Bronchial epithelial cell (primary cell): ENCODE measurements around the gene SLC5A1. TPM values are rescaled to one million over a fixed set of nuclear protein-coding genes. Genes with fewer than 3 reads are reported as not detected.

Source experiments
- DNase-seq: peaks from one replicate; pipeline ENCODE4 v3.0.0-alpha.2; 2010; ENCODE audit warnings: low read depth
- FAIRE-seq: peaks from 2 replicates; lab custom pipeline; 2011; peaks lifted over from hg19 to GRCh38; lab: Jason Lieb, UNC
- H3K27me3 ChIP-seq: 2 replicates; pipeline ENCODE4 v1.5.1; 2011; ENCODE audit warnings: low read length; ENCODE audit not compliant: control insufficient read depth, insufficient read depth
- H3K36me3 ChIP-seq: 2 replicates; pipeline ENCODE4 v1.5.1; 2011; ENCODE audit warnings: low read length; ENCODE audit not compliant: control insufficient read depth, insufficient read depth
- H3K4me3 ChIP-seq: 2 replicates; pipeline ENCODE4 v1.5.1; 2011; ENCODE audit warnings: mild to moderate bottlenecking, low read depth, low read length, control low read depth
- total RNA-seq: library from RNA; depleted of rRNA; stranded (reverse); fragments of >200 nt; gene quantifications from 2 replicates; pipeline ENCODE4 v1.2.1, GENCODE V29; 2014
- TF ChIP-seq, protein P1 (sequence below): IDR thresholded peaks from 2 replicates; pipeline ENCODE4 v1.5.1; 2011; ENCODE audit warnings: mild to moderate bottlenecking, moderate library complexity, low read length, control low read depth, inconsistent platforms; ENCODE audit not compliant: insufficient read depth, severe bottlenecking

The SLC5A1 gene
- total RNA-seq, 1 donor from 2014 or later, result 0.26 TPM

DNA sequence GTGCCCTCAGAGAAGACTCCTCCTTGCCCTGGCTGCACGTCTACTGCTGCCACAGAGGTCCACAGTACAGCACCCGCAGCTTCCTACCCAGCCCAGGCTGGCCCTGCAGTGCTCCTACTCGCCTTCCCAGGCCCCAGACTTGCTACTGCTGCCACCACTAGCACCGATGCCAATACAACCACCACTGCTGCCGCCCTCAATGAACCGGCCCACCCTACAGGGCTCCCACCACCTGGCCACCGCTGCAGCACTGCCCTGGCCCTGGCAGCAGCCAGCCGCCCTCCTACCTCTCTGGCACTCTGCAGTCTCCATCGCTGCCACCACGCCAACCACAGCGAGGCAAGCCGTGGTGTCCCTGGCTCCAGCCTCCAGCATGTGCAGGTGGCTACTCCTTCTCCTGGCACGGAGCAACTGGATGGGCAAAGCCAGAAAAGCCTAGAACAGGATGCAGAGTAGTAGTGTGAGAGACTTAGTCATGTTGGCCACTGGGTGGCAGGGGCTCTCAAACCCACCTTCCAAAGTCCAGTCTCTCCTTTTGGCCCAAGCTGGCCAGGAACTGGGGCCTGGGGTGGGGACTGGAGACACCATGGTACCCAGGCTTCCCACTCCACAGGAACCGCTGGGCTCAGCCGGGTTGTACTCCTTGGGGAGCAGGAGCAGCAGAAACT lies 76.6 kb downstream of the SLC5A1 start:
- no peaks in the 10 kb centered on the region for H3K36me3 ChIP-seq
- TF ChIP-seq, protein P1, sequence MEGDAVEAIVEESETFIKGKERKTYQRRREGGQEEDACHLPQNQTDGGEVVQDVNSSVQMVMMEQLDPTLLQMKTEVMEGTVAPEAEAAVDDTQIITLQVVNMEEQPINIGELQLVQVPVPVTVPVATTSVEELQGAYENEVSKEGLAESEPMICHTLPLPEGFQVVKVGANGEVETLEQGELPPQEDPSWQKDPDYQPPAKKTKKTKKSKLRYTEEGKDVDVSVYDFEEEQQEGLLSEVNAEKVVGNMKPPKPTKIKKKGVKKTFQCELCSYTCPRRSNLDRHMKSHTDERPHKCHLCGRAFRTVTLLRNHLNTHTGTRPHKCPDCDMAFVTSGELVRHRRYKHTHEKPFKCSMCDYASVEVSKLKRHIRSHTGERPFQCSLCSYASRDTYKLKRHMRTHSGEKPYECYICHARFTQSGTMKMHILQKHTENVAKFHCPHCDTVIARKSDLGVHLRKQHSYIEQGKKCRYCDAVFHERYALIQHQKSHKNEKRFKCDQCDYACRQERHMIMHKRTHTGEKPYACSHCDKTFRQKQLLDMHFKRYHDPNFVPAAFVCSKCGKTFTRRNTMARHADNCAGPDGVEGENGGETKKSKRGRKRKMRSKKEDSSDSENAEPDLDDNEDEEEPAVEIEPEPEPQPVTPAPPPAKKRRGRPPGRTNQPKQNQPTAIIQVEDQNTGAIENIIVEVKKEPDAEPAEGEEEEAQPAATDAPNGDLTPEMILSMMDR, result no peak
- no peak overlapping the region for H3K4me3 ChIP-seq
- FAIRE-seq (no peak), DNase-seq (no peak)
- H3K27me3 ChIP-seq, result peaks cover 4% of the 10 kb centered on the region

DNA sequence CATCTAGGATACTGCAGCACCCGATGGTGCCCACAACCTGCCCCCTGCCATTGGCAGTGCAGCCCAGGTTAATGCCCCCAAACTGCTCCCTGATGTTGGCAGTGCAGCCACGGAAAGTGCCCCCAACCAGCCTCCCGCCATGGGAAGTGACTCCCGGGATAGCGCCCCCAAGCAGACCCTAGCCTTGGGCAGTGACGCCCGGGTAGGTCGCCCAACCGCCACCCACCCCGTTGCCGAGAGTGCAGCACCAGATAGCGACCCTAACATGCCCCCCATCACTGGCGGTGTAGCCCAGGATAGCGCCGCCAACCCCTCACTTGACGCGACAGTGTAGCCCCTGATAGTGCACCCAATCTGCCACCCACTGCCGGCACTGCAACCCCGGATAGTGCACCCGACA lies 77.5 kb downstream of the SLC5A1 start:
- Histone ChIP-seq H3K27me3 (peaks cover 4% of the 10 kb centered on the region), H3K36me3 (no peaks in the 10 kb centered on the region), H3K4me3 (no peak overlapping the region)
- TF ChIP-seq, protein P1, result no peak
- FAIRE-seq, result no peak
- DNase-seq, result no peak

DNA sequence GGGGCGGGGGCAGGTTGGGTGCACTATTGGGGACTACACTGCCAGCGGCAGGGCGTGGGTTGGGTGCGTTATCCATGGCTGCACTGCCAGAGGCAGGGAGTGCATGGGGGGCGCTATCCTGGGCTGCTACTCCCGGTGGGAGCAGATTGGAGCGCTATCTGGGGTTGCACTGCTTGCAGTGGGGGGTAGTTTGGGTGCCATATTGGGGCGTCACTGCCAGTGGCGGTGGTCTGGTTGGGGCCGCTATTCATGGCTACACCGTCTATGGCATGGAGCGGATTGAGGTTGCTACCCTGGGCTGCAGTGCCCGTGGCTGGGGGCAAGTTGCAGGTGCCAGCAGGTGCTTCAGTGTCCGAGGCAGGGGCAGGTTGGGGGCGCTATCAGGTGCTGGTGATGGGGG lies 79.8 kb downstream of the SLC5A1 start:
- Histone ChIP-seq H3K4me3 (no peak overlapping the region), H3K27me3 (no peaks in the 10 kb centered on the region), H3K36me3 (no peaks in the 10 kb centered on the region)
- TF ChIP-seq, protein P1, result no peak
- DNase-seq (no peak), FAIRE-seq (no peak)

DNA sequence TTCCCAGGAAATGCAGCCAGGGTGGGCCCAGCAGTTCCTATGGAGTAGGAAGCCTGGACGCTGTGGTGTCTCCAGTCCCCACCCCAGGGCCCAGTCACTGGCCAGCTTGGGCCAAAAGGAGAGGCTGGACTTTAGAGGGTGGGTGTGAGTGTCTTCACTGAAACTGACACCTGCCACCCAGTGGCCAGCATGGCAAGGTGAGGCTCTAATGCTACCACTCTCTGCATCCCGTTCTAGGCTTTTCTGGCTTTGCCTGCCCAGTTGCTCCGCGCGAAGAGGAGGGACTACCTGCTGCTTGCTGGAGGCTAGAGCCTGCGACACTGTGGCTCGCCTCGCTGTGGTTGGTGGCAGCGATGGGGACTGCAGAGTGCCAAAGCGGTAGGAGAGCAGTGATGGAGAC lies 80.6 kb downstream of the SLC5A1 start:
- H3K27me3 ChIP-seq, result no peaks in the 10 kb centered on the region
- TF ChIP-seq, protein P1, result peak; percentile 14
- DNase-seq (no peak), FAIRE-seq (no peak)
- H3K36me3 ChIP-seq, result no peaks in the 10 kb centered on the region
- no peak overlapping the region for H3K4me3 ChIP-seq

DNA sequence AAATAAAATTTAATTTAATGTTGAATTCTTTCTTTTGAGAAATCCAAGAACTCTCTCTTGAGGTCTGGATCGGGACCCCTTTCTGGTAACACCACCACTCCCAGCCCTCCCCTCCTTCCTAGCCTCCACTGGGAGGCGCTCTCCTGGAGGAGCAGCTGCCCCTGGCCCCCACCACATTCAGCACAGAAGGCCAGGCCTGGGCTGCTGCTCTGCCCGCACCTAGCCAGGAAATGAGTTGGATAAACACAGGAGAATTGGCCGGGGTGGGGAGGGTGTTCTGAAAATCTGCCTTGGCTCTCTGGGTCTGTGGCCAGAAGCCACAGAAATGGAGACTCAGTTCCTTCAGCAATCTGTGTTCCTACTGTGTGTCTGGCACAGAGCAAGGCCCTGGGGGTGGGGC lies 84.8 kb downstream of the SLC5A1 start:
- no peak for FAIRE-seq
- TF ChIP-seq, protein P1, result no peak

DNA sequence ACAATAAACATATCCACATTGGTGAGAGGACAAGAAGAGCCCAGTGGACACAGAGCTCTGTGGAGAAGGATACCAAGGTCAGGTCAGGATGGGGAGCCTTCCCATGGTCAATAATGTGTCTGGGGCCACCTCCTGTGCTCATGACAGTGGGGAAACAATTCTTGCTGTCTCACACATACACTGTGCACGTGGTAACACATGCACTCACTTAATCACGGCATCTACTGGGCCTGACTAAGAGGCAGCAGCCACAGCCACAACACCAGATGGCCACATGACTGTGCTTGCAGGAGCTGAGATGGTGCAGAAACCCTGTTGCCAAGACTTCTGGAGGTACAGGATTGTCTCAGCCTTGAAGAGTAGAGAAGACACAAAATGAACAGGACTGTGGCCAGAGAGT lies 87.4 kb downstream of the SLC5A1 start:
- Histone ChIP-seq H3K36me3 (no peaks in the 10 kb centered on the region), H3K27me3 (no peaks in the 10 kb centered on the region), H3K4me3 (no peak overlapping the region)
- TF ChIP-seq, protein P1, result no peak
- no peak for DNase-seq
- FAIRE-seq, result no peak

More for the DNA sequence above, 84.8 kb downstream of the SLC5A1 start:
- H3K27me3 ChIP-seq, result no peaks in the 10 kb centered on the region
- no peak overlapping the region for H3K4me3 ChIP-seq
- no peaks in the 10 kb centered on the region for H3K36me3 ChIP-seq
- DNase-seq, result no peak
